Heart left ventricle (tissue), 13 donors: ENCODE measurements around the gene TUT1.

ENCODE experiments used
- POLR2A ChIP-seq, 2 donors: fragments of 450-650 bp; IDR thresholded peaks; one replicate each; pipeline ENCODE4 v1.6.1; 2017; ENCODE audit warnings: antibody characterized with exemption in 2 of 2, mild to moderate bottlenecking in 2 of 2, moderate library complexity in 2 of 2
- TF ChIP-seq, protein P1 (sequence below), 12 donors: fragments of 200-600 bp; sonication (generic) in 4 of 12; IDR thresholded peaks; one replicate each; pipeline versions ENCODE4 v1.5.0 to v1.8.0; 2018 to 2022; ENCODE audit warnings: antibody characterized with exemption in 12 of 12, mild to moderate bottlenecking in 5 of 12
- donor health status: ischemic (EF 13 %, LVEDD 7.1; RV severe dilation, severe dysfunction).
- donor health status: DM: no; HTN: yes; CAD: no.
- donor health status: DM: no; HTN: no; CAD: no.
- donor health status: ischemic (EF 25% LVEDD 6.9; RV normal size, moderate dysfunction).
- donor health status: ischemic (EF 25% LVEDD 5.7; RV mildly dilated, moderate dysfunction).
- donor health status: ischemic (EF 35%, LVEDD 5.7; RV mildly dilated, moderate dysfunction).
- donor health status: nonischemic (EF 11% LVEDD 7.7; RV severe dilation, severe dysfunction).
- donor health status: DM: yes; HTN: yes; CAD: no.
- donor health status: PGD.
- donor health status: ischemic (EF 29% LVEDD 5.4; RV normal size, mild dysfunction).
- donor health status: nonischemic (EF 23%, LVEDD 6.1; RV moderate dilation, normal function).

DNA sequence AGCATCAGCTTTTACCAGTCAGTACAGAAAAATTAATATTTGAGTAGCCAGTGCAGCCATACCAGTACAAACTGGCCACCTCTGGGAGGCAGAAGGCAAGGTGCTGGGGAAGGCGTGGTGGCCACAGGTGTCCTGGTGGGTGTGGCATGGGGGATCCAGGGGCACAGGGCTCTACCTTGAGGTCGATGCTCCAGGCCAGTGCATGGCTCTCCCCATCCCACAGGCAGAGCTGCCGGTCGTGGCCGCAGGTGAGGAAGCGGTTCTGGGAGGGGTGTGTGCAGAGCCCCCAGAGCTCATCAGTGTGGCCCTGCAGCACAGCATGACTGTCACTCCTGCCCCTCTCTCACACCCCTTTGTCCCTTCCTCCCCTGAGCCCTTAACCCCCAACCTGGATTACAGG is 14.1 kb upstream of the TUT1 start:
- TF ChIP-seq, protein P1, sequence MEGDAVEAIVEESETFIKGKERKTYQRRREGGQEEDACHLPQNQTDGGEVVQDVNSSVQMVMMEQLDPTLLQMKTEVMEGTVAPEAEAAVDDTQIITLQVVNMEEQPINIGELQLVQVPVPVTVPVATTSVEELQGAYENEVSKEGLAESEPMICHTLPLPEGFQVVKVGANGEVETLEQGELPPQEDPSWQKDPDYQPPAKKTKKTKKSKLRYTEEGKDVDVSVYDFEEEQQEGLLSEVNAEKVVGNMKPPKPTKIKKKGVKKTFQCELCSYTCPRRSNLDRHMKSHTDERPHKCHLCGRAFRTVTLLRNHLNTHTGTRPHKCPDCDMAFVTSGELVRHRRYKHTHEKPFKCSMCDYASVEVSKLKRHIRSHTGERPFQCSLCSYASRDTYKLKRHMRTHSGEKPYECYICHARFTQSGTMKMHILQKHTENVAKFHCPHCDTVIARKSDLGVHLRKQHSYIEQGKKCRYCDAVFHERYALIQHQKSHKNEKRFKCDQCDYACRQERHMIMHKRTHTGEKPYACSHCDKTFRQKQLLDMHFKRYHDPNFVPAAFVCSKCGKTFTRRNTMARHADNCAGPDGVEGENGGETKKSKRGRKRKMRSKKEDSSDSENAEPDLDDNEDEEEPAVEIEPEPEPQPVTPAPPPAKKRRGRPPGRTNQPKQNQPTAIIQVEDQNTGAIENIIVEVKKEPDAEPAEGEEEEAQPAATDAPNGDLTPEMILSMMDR (IDR thresholded peaks at IDR 0.05): no peak
- no peak for TF ChIP-seq POLR2A (IDR thresholded peaks at IDR 0.05)
